Mammary epithelial cell (primary cell): ENCODE measurements around the gene TSPAN16.

ENCODE experiments used
- EZH2 ChIP-seq: IDR thresholded peaks from 2 replicates; pipeline ENCODE4 v1.6.1; 2012; ENCODE audit warnings: low read length, inconsistent platforms, borderline replicate concordance
- TF ChIP-seq, protein P1 (sequence below), 2 donors: IDR thresholded peaks in 1 of 2; conservative IDR thresholded peaks in 1 of 2; 2 replicates each; pipeline ENCODE4 v1.5.1; 2011 to 2012; ENCODE audit warnings: inconsistent platforms in 2 of 2, low read length in 2 of 2, mild to moderate bottlenecking in 2 of 2, control low read depth in 1 of 2, low read depth in 1 of 2; ENCODE audit not compliant: insufficient read depth in 1 of 2; ENCODE audit errors: extremely low read depth in 1 of 2

DNA sequence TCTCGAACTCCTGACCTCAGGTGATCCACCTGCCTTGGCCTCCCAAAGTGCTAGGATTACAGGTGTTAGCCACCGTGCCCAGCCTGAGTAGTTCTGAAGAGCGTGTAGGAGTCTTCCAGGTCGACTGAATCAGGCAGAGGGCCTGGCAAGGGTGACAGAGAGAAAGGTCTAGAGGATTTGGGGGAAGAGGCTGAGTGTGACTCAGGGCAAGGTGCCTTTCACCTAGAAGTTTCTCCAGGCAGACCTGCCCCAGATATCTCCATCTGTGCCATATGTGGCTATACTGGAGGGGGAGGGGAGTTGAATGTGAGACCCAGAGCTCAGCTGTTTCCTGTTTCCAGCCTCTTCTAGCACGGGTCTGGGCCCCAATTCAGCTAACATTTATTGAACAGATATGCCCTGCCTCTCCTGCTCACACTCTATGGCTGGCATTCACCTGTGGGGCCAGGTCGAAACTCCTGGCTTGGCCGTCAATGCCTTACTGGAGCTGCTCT lies 51.6 kb downstream of the TSPAN16 start:
- TF ChIP-seq, protein P1, sequence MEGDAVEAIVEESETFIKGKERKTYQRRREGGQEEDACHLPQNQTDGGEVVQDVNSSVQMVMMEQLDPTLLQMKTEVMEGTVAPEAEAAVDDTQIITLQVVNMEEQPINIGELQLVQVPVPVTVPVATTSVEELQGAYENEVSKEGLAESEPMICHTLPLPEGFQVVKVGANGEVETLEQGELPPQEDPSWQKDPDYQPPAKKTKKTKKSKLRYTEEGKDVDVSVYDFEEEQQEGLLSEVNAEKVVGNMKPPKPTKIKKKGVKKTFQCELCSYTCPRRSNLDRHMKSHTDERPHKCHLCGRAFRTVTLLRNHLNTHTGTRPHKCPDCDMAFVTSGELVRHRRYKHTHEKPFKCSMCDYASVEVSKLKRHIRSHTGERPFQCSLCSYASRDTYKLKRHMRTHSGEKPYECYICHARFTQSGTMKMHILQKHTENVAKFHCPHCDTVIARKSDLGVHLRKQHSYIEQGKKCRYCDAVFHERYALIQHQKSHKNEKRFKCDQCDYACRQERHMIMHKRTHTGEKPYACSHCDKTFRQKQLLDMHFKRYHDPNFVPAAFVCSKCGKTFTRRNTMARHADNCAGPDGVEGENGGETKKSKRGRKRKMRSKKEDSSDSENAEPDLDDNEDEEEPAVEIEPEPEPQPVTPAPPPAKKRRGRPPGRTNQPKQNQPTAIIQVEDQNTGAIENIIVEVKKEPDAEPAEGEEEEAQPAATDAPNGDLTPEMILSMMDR (conservative IDR thresholded peaks at IDR 0.05 in 1 of 2, IDR thresholded peaks at IDR 0.05 in 1 of 2; ENCODE audit: extremely low read depth in 1 of 2, insufficient read depth in 1 of 2, low read depth in 1 of 2, low read length in 2 of 2), result no peak
- TF ChIP-seq EZH2, result no peak
